Measurements from ENCODE around the gene CRNN.

DNA sequence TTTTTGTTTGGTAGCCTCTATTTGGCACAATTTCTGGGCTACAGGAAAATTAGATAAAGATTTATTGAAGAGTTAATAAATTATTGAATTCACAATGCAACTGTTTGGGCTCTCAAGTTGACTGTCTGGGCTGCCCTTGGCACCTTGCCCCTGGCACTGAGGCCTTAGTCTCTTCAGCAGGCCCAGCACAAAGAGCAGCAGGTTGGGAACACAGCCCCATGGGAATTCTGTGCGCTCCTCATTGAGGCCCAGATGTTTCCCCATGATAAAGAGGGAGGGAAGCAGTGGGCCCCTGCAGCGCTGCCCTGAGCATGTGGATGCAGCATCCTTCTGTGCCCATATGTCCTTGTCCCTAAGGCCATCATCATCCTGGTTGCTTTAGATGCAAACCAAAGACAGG is 2.9 kb downstream of the CRNN start:
- TF ChIP-seq CTCF (IDR thresholded peaks at IDR 0.05) (no peak), POLR2AphosphoS5 (IDR thresholded peaks at IDR 0.05) (no peak)

All from sigmoid colon (tissue), 4 donors.